T follicular helper cell (primary cell): Measurements from ENCODE around the gene SLX9.

Experiments
- DNase-seq: peaks from one replicate; pipeline ENCODE4 v3.0.0-alpha.2; 2020; ENCODE audit warnings: low read depth

The SLX9 gene

DNA sequence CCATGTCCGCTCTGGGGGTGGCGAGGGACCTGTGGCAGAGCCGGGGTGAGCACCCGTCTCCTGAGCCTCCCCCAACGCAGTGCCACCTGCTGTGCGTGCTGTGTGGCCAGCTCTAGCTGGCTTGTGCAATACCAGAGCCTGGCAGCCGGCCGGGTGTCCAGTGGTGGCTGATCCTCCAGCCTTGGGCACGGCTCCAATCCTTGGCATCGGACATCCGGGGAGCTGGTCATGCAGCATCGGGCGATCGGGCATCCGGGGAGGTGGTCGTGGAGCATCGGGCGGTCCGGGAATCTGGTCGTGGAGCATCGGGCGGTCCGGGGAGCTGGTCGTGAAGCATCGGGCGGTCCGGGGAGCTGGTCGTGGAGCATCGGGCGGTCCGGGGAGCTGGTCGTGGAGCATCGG is 8.1 kb downstream of the SLX9 start:
- DNase-seq, result no peak

DNA sequence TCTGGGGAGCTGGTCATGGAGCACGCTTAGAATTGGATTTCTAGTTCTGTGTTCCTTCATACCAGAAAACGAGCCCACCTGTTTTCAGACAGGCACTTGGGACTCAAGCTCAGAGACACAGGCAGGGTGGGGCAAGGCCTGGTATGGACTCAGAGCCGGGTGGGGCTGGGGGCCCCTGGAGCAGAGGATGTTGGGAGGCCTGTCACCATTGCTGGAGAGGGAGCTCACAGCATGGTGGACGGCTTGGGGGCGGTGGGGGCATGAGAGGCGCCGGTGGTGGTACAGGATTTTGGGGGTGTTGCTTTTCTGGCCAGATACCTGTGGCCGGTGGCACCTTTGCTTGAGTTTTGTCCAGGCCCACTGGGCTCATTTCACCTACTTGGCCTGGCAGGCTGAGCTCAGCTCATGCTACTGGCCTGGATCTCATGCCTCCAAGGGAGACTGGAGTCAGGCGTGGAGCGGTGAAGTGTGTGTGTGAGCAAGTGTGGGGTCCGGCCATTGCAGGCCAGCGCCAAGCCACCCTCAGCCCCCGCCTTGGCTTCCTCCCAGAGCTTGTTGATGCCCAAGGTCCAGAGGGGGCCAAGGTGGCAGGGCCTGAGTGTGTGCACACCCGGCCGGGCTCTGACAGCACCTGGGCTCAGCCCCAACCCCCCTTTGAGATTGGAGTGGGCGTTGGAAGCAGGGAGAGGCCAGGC is 8.7 kb downstream of the SLX9 start:
- DNase-seq, result no peak

DNA sequence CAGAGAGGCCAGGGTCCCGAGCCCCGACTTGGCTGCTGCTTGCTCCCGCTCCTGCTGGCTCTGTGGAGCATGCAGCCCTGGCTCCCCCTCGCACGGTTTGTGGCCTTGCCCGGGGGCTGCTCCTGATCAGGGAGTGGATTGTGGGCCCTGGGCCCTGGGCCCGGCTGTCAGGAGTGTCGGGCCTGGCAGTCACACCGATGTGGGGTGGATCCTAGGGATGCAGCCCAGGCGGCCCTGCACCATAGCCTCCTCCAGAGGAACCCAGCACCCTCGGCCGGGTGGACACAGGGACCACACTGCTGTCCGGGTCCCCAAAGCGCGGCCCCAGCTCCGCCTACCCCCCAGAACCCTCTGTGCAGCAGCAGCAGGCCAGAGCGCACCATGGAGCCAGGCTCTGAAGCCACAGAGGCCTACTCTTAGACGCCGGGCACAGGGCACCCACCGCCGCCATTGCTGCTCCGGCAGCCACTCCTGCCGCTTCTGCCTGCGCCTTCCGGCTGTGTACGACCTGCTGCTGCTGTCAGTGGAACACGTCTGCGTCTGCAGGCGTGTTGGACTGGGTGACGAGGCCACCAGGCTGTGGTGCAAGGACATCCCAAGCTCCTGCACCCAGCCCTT is 9.4 kb downstream of the SLX9 start:
- no peak for DNase-seq

DNA sequence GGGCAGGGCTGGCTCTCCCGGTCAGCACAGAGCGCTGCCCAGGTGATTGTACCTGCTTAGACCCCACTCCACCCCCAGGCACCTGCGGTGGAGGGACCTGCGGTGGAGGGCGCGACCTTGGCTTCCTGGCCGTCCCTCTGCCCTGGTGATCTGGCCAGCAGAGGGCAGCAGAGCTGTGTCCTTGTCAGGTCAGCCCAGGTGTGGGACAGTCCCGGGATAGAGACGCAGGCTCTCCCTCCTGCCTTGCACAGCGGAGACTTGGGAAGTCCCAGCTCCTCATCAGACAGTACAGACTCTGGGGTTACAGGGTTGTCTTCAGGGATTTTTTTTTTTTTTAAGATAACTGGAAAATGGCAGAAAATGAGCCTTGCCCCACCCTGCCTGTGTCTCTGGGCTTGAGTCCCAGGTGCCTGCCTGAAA is 10.0 kb downstream of the SLX9 start:
- peak; percentile 76 for DNase-seq

DNA sequence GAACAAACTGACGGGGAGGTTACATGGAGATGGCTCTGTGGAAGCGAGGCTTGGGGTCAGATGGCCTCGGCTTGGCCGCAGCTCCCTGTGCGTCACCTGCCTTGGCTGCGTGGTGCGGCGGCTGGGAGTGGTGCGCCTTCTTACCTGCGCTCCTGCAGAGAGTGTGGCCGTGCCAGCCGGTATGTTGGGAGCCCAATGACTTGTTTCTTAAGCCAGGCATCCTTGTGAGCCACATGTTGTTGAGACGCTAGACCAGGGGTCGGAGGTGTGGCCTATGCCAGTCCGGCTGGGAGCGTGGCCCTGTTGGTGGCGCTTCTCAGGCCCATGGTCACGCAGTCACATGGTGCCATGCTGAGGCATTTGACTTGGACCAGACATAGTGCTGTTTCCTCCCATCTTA is 10.5 kb downstream of the SLX9 start:
- DNase-seq, result no peak

DNA sequence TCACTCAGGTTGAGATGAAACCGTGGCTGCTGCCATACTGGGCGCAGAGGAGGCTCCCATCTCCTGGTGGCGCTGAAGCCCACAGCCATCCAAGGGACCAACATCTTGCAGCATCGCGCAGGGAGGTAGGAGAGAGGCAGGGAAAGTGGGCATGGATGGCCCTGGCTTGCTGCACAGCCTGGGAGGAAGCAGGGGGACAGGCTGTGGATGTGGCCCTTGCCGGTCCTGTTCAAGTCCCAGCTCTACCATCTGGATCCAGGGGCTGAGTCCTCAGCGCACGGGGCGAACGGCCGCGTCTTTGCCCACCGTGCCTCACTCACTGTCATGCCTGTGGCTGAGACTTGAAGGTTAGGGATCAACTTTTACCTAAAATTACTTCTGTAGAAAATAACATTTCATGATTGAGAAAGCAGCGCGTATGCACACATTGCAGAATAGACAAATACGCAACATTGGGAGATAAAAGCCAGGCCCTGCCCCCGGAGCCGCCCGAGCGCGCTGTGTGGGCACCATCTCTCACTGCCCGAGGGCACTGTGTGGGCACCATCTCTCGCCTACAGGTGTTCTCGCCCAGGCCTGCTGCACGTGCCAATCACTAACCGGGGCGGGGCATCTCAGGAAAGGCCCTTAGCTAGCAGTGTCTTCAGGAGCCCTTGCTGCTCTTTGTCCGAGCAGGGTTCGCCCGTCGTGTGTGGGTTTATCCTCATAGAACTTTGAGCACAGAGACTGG is 11.5 kb downstream of the SLX9 start:
- no peak for DNase-seq

DNA sequence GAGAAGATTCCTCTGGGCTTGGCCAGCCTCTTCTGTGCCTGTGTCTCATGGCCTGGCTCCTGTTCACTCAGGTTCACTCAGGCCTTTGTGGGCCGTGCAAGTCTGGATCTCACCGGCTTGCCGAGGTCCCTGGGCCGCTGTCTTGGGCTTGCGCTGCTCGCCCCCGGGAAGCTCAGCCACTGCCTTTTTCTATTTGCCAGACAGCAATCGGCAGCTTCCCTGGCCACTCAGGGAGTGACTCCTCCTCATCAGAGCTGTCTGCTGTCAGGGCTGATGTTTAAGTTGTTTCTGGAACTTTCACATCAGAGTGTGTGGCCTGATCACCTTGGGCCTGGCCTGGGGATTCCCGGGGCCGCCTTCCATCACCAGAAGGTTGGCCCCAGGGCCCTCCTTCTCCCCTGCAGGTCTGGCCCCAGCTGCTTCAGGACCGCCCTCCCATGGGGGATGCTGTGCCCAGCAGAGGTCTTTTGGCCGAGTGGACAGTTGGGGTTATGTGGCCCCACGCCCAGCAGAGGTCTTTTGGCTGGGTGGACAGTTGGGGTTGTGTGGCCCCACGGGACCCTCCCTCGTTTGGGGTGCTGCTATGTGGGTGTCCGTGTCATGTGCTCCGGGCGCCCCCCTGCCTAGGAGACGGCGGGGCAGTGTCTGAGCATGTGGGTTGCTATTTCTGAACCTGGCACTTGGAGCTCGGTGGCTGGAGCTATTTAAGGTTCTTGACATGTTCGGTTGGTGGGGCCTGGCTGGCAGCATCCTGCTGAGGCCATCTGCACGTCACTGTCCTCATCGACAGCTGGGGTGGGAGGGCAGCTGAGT is 12.5 kb downstream of the SLX9 start:
- DNase-seq, result no peak

DNA sequence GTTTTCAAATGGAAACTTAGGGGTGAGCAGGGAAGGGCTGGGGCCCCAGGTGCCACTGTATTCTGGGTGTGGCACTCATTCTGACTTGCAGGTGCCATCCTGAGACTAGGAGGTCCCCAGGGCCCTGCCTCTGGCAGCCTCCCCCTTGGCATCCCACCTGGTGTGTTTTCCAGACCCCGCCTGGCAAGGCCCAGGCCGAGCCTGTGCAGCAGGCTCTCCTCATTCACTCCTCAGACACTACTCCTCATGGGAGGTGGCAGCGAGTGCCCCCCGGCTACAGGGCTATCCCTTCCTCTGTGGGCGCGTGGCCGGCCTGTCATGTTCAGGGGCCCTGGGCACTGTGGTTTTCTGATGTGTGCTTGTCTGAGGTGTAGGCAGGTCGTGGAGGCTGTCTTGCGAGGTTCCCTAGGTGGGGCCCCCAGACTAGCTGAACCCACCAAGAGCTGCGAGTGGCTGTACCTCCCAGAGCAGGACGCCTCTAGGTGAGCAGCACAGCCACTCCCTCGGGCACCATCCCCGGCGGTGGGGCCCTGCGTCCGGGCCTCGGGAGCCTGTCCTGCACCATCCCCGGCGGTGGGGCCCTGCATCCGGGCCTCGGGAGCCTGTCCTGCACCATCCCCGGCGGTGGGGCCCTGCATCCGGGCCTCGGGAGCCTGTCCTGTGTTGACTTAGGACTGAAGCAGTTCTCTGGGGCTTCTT is 13.2 kb downstream of the SLX9 start:
- no peak for DNase-seq

DNA sequence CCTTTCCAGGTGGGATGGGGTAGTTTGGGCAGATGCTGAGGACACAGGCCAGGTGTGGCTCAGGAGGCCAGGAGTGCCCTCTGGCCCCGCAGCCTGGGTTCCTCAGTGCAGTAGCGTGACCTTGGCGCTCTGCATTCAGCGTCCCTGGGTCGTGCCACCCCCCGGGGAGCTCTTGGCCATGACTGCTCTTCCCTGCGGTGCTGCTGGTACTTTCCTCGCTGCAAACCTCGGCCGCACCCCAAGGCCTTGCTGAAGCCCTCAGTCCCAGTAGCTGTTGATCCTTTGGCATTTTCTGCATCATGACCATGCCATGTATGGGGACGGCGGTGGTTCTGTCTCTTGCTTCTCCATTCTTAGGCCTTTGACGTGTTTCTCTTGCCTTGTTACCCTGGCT is 13.8 kb downstream of the SLX9 start:
- DNase-seq, result no peak

DNA sequence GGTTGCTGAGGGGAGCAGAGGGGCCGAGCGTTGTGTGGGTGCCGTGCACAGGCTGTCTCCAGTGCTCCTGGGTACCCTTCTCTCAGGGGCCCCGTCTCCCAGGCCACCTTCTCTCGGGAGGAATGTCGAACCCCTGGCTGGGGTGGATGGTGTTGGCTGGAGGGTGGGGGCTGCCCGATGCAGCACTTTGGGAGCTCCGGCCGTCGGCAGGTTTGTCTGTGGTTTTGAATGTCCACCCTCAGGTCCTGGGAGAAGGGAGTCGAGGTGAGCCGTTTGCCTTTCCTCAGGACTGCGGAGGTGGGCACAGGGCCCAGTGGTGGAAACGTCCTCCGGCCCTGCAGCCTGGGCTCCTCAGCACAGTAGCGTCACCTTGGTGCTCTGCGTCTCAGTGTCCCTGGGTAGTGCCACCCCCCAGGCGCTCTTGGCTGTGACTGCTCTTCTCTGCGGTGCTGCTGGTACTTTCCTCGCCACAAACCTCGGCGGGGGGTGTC is 14.5 kb downstream of the SLX9 start:
- DNase-seq, result no peak

DNA sequence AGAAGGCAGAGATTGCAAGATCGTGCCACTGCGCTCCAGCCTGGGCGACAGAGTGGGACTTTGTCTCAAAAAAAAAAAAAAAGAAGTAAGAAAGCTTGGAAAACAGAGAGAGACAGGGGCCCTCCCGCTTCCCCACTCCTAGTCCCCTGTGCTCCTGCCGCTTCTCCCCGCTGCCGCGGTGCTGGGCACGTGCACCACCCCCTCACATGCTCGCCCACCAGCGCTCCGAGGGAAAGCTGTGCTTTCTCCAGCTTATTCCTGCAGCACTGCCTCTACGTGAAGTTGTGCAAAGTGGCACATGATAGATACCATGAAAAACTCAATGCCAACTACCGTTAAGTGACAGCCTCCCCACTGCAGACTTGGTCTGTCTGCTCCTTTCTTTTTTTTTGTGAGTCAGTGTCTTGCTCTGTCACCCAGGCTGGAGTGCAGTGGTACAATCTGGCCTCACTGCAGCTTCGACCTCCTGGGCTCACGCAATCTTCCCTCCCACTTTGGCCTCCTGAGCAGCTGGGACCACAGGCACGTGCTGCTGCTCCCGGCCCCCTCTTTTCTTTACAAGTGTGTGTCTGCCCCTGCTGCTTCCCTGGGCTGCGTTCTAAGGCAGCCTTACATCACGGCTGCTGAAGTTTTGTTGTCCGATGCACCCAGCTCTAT is 15.4 kb downstream of the SLX9 start:
- DNase-seq, result no peak

DNA sequence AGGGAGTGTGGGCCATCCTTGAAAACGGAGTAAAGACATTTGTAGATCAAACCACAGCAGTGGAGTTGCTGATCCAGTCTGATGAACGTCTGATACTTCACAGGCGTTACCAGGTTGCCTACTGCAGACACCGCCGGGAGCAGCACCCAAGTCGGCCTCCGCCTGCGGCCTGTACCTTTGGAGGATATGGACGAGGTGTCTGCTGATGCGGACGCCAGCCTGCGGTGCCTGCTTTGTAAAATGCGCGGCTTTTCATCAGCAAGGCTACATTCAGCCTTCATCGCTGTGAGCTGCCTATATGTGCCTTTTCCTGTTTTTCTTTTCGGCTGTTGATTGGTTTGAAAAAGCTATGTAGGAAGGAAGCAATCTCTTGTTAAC is 16.0 kb downstream of the SLX9 start:
- DNase-seq, result no peak

DNA sequence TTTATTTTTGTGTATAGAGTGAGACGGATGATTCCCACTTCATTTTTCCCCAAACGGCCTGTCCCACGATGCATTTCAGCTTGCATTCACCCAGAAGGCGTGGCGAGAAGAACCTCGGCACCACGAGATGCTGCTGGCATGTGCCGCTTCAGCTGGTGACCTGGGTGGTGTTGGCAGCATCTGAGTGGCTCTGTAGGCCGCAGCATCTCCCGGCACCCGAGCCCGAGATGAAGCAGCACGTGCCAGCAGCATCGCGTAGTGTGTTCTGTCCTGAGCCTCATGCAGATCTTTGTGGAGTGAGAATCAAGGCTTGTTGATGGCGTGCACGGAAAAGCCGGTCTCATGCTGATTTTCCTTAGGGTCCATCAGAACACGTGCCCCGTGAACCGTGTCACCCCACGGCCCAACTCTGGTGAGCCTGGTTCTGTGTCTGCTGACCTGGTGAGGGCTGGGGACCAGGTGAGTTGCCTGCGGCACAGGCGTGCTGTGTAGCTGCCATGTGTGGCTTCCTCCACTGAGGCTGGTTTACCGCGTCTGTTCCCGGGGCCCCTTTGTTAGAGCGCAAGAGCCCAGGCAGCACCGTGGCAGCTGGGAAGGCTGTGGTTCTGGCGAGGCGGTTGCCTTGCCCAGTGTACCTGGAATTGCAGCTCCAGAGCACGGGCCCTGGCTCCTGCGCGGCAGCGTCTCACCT is 16.7 kb downstream of the SLX9 start:
- DNase-seq, result no peak

DNA sequence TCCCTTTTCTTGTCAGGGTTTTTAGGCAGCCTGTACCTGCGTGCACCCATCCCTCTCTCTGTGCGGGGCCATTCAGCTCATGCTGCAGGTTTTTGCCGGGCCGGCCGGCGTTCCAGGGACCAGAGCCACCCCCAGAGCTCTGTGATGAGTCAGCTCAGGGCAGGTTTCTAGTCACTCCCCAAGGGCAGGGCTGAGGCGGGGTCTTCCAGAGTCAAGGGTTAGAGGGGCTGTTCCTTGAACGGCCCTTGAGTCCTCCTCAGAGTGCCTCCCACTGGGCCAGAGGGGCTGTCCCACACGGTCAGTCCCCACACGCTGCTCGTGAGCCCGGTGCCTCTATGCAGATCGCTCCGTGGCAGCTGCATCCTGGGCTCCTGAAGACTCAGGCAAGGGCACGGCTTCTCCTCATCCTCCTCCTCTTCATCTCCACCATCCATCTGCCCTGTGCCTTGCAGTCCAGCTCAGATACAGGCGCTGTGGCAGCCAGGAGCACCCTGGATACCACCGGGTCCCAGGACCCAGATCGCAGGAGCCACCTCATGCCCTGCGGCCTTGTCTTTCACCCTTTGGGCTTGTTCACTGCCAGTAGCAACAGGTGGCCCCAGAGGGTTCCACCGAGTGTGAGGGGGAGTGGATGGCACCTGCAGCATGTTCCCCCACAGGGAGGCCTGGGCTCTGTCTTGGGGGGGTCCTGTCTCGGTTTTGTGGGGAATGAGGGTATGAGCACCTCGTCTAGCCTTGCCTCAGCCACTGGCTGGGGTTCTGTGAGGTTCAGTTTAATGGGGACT is 17.4 kb downstream of the SLX9 start:
- no peak for DNase-seq

DNA sequence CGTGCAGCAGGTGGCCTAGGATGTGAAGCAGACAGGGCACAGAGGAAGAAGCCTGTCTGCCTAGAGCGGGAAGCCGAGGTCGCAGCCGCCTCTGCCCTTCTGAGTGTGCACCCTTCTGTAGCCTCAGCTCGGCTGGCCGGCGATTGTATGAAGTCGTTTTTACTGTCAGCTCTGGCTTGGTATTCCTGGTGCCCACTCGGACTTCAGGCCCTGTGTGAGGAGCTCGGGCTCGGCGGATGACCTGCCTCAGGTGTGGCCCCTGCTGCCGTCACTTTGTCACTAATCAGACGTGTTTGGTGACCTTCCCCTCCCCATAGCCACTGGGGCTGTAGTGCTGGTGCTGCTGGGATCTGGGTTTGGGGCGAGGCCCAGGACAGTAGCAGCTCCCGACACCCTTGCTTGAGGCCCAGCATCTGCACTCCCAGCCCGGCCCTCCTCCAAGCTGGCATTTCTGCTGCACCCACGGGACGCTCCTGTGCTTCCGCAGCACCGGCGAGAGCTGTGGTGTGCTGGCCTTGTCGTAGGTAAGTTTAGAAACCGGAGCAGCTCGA is 18.1 kb downstream of the SLX9 start:
- no peak for DNase-seq

DNA sequence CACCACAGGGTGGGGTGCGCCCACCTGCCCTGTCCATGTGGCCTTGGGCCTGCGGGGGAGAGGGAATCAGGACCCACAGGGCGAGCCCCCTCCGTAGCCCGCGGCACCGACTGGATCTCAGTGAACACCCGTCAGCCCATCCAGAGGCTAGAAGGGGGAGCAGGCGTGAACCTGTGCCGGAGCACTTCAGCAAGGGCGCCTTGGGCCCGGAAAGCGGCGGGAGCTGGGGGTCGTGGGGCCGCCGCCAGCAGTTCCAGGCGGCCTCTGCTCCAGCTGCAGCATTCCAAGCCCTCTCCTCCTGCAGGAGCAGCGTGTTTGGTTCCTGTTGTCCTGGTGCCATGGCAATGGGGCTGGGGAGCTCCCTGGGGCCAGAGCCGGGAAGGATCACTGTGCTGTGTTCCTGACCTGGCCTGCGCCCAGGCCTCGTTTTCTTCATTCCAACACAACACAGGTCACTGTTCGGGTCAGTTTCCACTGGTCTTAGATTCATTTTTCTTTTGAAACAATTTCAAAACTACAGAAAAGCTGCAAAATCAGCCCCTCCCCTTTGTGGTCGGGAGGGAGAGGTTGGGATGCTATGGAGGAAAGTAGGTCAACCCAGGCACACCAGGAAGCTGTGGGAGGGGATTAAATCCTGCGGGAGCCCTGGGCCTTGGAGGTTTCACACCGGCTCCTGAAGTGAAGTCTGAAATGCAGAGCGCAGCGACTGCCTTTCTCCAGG is 18.8 kb downstream of the SLX9 start:
- no peak for DNase-seq

DNA sequence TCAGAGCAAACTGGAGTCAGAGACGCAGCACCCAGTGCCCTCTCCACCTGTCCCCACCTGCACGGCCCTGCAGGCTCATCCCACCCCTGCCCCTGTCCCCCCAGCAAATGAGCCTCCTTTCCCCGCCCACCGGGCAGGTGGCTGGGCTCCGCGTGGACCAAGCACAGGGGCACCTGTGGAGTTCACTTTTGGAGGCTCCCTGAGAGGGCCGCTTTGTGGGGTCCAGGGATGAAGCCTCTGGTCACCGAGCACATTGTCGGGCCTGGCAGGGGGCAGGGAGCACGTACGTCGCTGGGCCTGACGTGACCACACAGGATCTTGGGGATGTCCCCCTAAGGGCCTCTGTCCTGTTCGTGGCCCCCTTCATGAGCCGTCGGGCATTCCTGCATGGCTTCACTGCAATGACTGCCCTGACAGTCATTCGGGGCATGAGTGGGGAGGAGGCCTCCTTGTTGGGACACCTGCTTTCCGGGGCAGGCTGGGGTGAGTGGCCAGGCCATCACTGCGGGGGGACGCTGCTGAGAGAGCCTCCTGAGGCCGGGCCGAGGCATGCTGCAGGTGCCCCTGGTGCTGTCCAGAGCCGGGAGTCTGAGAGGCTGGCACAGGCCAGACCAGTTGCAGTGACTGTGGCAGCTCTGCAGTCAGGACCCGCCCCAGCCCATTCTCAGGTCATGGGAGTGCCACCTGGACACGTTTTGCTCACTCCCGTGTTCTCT is 19.7 kb downstream of the SLX9 start:
- DNase-seq, result no peak
